Measurements from ENCODE around the gene DEFB114.
A peak's percentile ranks its signal among the peaks of the same experiment; 100 is the strongest.

DEFB114 gene

DNA sequence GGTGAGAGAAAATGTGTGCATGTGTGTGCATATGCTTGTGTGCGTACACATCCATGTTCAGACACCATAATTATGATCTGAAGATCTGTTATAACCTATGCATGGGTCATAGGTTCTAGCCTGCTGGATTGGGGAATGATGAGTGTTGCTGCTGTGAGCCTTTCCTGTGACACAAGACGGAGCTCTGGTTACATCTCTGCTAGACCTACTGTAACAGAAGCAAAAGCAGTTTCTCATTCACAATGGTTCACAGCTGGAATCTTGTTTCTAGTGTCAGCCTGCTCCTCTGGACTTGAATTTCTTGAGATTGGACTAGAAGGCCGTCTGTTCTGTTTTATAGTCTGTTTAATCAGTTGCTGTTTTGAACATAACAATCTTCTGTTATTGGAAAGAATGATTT is 40.1 kb downstream of the DEFB114 start:
- peak; percentile 11 for TF ChIP-seq CTCF (IDR thresholded peaks at IDR 0.05; ENCODE audit: insufficient read depth, low read depth, low read length, missing control alignments)
- no peak overlapping the region for H3K4me3 ChIP-seq (ENCODE audit: low read depth, low read length)
- peak; percentile 2 for DNase-seq (ENCODE audit: low read depth)

DNA sequence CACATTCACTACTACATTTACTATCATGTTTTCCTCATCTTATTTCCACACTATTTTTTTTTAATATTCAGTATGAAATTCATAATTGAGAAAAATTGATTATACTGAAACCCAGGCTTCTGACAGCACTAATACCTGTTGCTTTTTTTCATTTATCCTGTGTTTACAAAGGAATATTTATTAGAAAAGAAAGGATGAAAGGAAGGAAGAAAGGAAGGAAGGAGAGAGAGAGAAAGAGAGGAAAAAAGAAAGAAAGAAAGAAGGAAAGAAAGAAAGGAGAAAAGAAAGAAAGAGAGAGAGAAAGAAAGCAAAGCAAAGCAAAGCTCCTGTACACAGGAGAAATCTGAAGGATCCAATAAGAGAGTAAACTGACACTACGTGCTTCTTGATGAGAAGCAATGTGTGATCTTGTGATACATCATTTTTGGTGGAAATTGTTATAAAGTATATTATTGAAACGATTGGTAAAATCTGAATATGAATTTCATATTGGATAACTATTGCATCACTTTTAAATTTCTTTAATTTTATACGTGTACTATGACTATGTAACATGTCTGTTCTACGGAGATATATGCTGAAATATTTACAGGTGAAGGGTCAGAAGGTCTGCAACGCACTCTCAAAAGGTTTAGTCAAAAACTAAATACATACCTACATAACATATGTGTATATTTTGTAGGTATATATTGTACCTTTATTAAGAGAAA is 43.9 kb downstream of the DEFB114 start:
- TF ChIP-seq CTCF (IDR thresholded peaks at IDR 0.05; ENCODE audit: insufficient read depth, low read depth, low read length, missing control alignments) = no peak
- no peak overlapping the region for H3K4me3 ChIP-seq (ENCODE audit: low read depth, low read length)
- no peak for DNase-seq (ENCODE audit: low read depth)

DNA sequence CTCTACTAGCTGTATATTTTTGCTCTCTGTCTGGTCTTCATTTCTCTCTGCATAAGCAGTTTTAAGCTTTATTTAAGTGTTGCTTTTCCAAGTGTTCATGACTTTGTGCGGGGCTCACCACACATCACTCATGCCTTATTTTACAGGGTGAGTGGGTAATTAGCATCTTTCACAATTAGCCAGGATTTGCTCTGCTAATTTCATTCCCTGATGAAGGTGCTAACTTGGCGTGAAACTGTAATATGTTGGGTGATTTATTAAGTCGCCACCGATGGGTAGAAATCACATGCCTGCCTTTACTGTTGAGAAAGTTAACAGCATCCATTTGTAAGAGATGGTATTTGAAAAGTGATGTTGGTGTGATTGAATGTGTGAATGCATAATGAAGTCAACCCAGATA is 44.7 kb downstream of the DEFB114 start:
- DNase-seq (ENCODE audit: low read depth) = no peak
- no peak overlapping the region for H3K4me3 ChIP-seq (ENCODE audit: low read depth, low read length)
- no peak for TF ChIP-seq CTCF (IDR thresholded peaks at IDR 0.05; ENCODE audit: insufficient read depth, low read depth, low read length, missing control alignments)

GRCh38 chr6:49918787-49919186 is 45.2 kb downstream of the DEFB114 start:
- H3K4me3 ChIP-seq (ENCODE audit: low read depth, low read length) = no peak overlapping the region

DNA sequence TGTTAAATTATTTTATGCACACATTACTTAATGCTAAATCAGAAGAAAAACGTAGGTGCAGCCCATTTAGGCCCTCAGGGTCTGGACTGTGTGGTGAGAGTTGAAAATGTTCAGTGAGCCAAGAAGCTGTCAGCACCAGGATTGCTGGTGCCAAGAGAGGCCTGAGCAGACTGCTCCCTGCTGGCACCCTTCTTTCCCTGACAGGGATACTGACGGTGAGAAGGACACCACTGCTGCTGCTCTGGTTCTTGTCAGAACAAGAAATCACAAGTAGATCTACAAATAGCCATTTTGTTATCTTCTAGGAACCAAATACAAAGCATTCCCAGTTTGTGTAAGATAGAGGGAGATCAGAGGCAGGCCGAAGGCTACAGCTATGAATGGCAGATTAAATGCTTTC is 48.9 kb downstream of the DEFB114 start:
- H3K4me3 ChIP-seq (ENCODE audit: low read depth, low read length) = no peak overlapping the region
- DNase-seq (ENCODE audit: low read depth) = no peak
- no peak for TF ChIP-seq CTCF (IDR thresholded peaks at IDR 0.05; ENCODE audit: insufficient read depth, low read depth, low read length, missing control alignments)

More at GRCh38 chr6:49918787-49919186, 45.2 kb downstream of the DEFB114 start:
- DNase-seq (ENCODE audit: low read depth) = no peak
- TF ChIP-seq CTCF (IDR thresholded peaks at IDR 0.05; ENCODE audit: insufficient read depth, low read depth, low read length, missing control alignments) = no peak

GRCh38 chr6:49913636-49914375 is 50.2 kb downstream of the DEFB114 start:
- TF ChIP-seq CTCF (IDR thresholded peaks at IDR 0.05; ENCODE audit: insufficient read depth, low read depth, low read length, missing control alignments) = no peak
- no peak for DNase-seq (ENCODE audit: low read depth)
- H3K4me3 ChIP-seq (ENCODE audit: low read depth, low read length) = no peak overlapping the region

All from GM12865 (cell line).